Activated T-helper 17 cell treated with anti-CD3 and anti-CD28 coated beads, Interleukin-2, amount 50 U/mL, for 72 hours (primary cell): ENCODE results near the gene CTDSP1. TPM values are rescaled to one million over a fixed set of nuclear protein-coding genes. Genes with fewer than 3 reads are reported as not detected.
A peak's percentile ranks its signal among the peaks of the same experiment; 100 is the strongest.

ENCODE experiments used
- ATAC-seq: fragments of 150-1000 bp; cut with Tn5 transposase; replicated peaks from 2 replicates; pipeline ENCODE4 v1.10.0; 2021; ENCODE audit warnings: mild to moderate bottlenecking, moderate library complexity
- H3K27ac Mint-ChIP-seq: one replicate; pipeline ENCODE4 v1.8.0; 2022; ENCODE audit warnings: mixed read lengths
- H3K27me3 Mint-ChIP-seq: one replicate; pipeline ENCODE4 v1.8.0; 2022; ENCODE audit warnings: mixed read lengths
- H3K36me3 Mint-ChIP-seq: one replicate; pipeline ENCODE4 v1.8.0; 2022; ENCODE audit warnings: low read depth, mild to moderate bottlenecking, mixed read lengths
- H3K4me1 Mint-ChIP-seq: one replicate; pipeline ENCODE4 v1.8.0; 2022; ENCODE audit warnings: mixed read lengths
- H3K4me3 Mint-ChIP-seq: one replicate; pipeline ENCODE4 v1.8.0; 2022; ENCODE audit warnings: mild to moderate bottlenecking, mixed read lengths
- H3K9me3 Mint-ChIP-seq: one replicate; pipeline ENCODE4 v1.8.0; 2022; ENCODE audit warnings: mixed read lengths
- total RNA-seq, 2 donors: library from RNA; stranded (reverse); gene quantifications; one replicate each; pipeline ENCODE4 v1.2.3, GENCODE V29; 2022

Gene CTDSP1
- total RNA-seq, 2 donors from 2014 or later = 126 to 197 TPM

- Mint-ChIP-seq H3K4me3 (no peak overlapping the region), H3K27ac (no peak overlapping the region), H3K27me3 (no peaks in the 10 kb centered on the region), H3K36me3 (peaks cover 14% of the 10 kb centered on the region), H3K9me3 (no peaks in the 10 kb centered on the region), H3K4me1 (no peaks in the 10 kb centered on the region)
- ATAC-seq = no peak
These were observed 7.2 kb upstream of the CTDSP1 start for GRCh38 chr2:218392459-218392858.

- Mint-ChIP-seq H3K27ac (no peak overlapping the region), H3K4me1 (no peaks in the 10 kb centered on the region), H3K9me3 (no peaks in the 10 kb centered on the region), H3K27me3 (no peaks in the 10 kb centered on the region), H3K36me3 (peaks cover 19% of the 10 kb centered on the region), H3K4me3 (no peak overlapping the region)
- no peak for ATAC-seq
These were observed 6.7 kb upstream of the CTDSP1 start for GRCh38 chr2:218392891-218393462.

GRCh38 chr2:218393750-218394290, 5.8 kb upstream of the CTDSP1 start:
- Mint-ChIP-seq H3K4me3 (no peak overlapping the region), H3K27ac (no peak overlapping the region), H3K36me3 (peaks cover 25% of the 10 kb centered on the region), H3K9me3 (no peaks in the 10 kb centered on the region), H3K27me3 (no peaks in the 10 kb centered on the region), H3K4me1 (no peaks in the 10 kb centered on the region)
- ATAC-seq = no peak

- no peaks in the 10 kb centered on the region for H3K9me3 Mint-ChIP-seq
- H3K27me3 Mint-ChIP-seq = no peaks in the 10 kb centered on the region
- ATAC-seq = no peak
- H3K4me1 Mint-ChIP-seq = no peaks in the 10 kb centered on the region
- H3K36me3 Mint-ChIP-seq = peaks cover 30% of the 10 kb centered on the region
- peak overlapping the region; percentile 31 for H3K4me3 Mint-ChIP-seq
- no peak overlapping the region for H3K27ac Mint-ChIP-seq
These were observed 5.2 kb upstream of the CTDSP1 start for GRCh38 chr2:218394298-218395089.

GRCh38 chr2:218395090-218395444, 4.6 kb upstream of the CTDSP1 start:
- H3K9me3 Mint-ChIP-seq = no peaks in the 10 kb centered on the region
- peaks cover 33% of the 10 kb centered on the region for H3K36me3 Mint-ChIP-seq
- no peaks in the 10 kb centered on the region for H3K4me1 Mint-ChIP-seq
- no peaks in the 10 kb centered on the region for H3K27me3 Mint-ChIP-seq
- peak overlapping the region; percentile 31 for H3K4me3 Mint-ChIP-seq
- no peak overlapping the region for H3K27ac Mint-ChIP-seq
- no peak for ATAC-seq

- Mint-ChIP-seq H3K27me3 (no peaks in the 10 kb centered on the region), H3K4me3 (peak overlapping the region; percentile 94), H3K9me3 (no peaks in the 10 kb centered on the region), H3K4me1 (no peaks in the 10 kb centered on the region), H3K36me3 (peaks cover 36% of the 10 kb centered on the region), H3K27ac (peak overlapping the region; percentile 93)
- no peak for ATAC-seq
These were observed 4.2 kb upstream of the CTDSP1 start for GRCh38 chr2:218395456-218395825.

- Mint-ChIP-seq H3K4me3 (peak overlapping the region; percentile 94), H3K27me3 (no peaks in the 10 kb centered on the region), H3K9me3 (no peaks in the 10 kb centered on the region), H3K27ac (peak overlapping the region; percentile 93), H3K4me1 (no peaks in the 10 kb centered on the region), H3K36me3 (peaks cover 41% of the 10 kb centered on the region)
- ATAC-seq = peak; percentile 64
These were observed 3.6 kb upstream of the CTDSP1 start for GRCh38 chr2:218395826-218396687.

GRCh38 chr2:218396688-218397462, 2.8 kb upstream of the CTDSP1 start:
- Mint-ChIP-seq H3K27ac (peak overlapping the region; percentile 93), H3K4me1 (no peaks in the 10 kb centered on the region), H3K36me3 (peaks cover 49% of the 10 kb centered on the region), H3K4me3 (peak overlapping the region; percentile 94), H3K9me3 (no peaks in the 10 kb centered on the region), H3K27me3 (no peaks in the 10 kb centered on the region)
- peak; percentile 15 for ATAC-seq

GRCh38 chr2:218397463-218397819, 2.2 kb upstream of the CTDSP1 start:
- ATAC-seq = no peak
- Mint-ChIP-seq H3K9me3 (no peaks in the 10 kb centered on the region), H3K4me1 (no peaks in the 10 kb centered on the region), H3K27ac (peak overlapping the region; percentile 93), H3K27me3 (no peaks in the 10 kb centered on the region), H3K36me3 (peaks cover 55% of the 10 kb centered on the region), H3K4me3 (peak overlapping the region; percentile 94)

- Mint-ChIP-seq H3K27me3 (no peaks in the 10 kb centered on the region), H3K4me1 (no peaks in the 10 kb centered on the region), H3K27ac (peak overlapping the region; percentile 93), H3K9me3 (no peaks in the 10 kb centered on the region), H3K4me3 (peak overlapping the region; percentile 94), H3K36me3 (peaks cover 59% of the 10 kb centered on the region)
- peak; percentile 58 for ATAC-seq
These were observed 1.7 kb upstream of the CTDSP1 start for GRCh38 chr2:218397820-218398436.

GRCh38 chr2:218398437-218399390, 954 bp upstream of the CTDSP1 start:
- peak; percentile 54 for ATAC-seq
- H3K4me3 Mint-ChIP-seq = peak overlapping the region; percentile 94
- no peaks in the 10 kb centered on the region for H3K4me1 Mint-ChIP-seq
- peak overlapping the region; percentile 93 for H3K27ac Mint-ChIP-seq
- H3K27me3 Mint-ChIP-seq = no peaks in the 10 kb centered on the region
- no peaks in the 10 kb centered on the region for H3K9me3 Mint-ChIP-seq
- peaks cover 67% of the 10 kb centered on the region for H3K36me3 Mint-ChIP-seq

GRCh38 chr2:218400167-218400929, 680 bp downstream of the CTDSP1 start:
- Mint-ChIP-seq H3K4me3 (peak overlapping the region; percentile 94), H3K4me1 (peaks cover 6% of the 10 kb centered on the region), H3K9me3 (no peaks in the 10 kb centered on the region), H3K27me3 (no peaks in the 10 kb centered on the region), H3K27ac (peak overlapping the region; percentile 93), H3K36me3 (peaks cover 84% of the 10 kb centered on the region)
- no peak for ATAC-seq
